ENCODE data around the gene CTSA. TPM values are rescaled to one million over a fixed set of nuclear protein-coding genes. Genes with fewer than 3 reads are reported as not detected.

CTSA gene
- 55.1 and 60.4 TPM in 2 replicates for total RNA-seq

DNA sequence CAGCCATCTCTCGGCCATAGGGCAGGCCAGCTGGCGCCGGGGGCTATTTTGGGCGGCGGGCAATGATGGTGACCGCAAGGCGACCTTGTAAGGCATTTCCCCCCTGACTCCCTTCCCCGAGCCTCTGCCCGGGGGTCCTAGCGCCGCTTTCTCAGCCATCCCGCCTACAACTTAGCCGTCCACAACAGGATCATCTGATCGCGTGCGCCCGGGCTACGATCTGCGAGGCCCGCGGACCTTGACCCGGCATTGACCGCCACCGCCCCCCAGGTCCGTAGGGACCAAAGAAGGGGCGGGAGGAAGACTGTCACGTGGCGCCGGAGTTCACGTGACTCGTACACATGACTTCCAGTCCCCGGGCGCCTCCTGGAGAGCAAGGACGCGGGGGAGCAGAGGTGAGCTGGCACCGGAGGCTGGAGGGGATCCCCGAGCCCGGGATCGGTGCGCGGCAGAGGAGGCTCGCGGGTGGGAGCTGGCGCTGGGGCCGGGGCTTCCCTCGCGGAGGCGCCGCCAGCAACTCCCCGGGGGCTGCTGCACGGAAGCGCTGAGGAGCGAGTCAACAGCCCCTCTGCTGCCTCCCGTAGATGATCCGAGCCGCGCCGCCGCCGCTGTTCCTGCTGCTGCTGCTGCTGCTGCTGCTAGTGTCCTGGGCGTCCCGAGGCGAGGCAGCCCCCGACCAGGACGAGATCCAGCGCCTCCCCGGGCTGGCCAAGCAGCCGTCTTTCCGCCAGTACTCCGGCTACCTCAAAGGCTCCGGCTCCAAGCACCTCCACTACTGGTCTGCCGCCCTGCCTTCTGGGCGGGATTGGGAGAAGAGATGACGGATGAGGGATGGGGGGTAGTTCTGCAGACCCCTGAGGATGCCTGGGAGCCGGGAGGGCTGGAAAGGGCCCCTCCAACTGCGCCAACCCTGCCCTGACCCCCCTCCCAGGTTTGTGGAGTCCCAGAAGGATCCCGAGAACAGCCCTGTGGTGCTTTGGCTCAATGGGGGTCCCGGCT is at the start of gene CTSA, which contains the start of gene NEURL2:
Gene CTSA, plus strand, starts transcription at position 351 of the 999 bp plus-strand sequence. Its CDS starts 234 bp downstream, at position 585.
Gene NEURL2, minus strand, starts transcription at position 224 of the 999 bp plus-strand sequence. Its CDS starts 217 bp downstream, at position 7.
- intact Hi-C loops (cut with micrococcal nuclease), result loop anchor here (1.0 to 2.0 kb wide), 6 partner anchors 10 to 80 kb away; partner anchors contain the start of genes ACOT8, PCIF1, UBE2C and ZSWIM1

DNA sequence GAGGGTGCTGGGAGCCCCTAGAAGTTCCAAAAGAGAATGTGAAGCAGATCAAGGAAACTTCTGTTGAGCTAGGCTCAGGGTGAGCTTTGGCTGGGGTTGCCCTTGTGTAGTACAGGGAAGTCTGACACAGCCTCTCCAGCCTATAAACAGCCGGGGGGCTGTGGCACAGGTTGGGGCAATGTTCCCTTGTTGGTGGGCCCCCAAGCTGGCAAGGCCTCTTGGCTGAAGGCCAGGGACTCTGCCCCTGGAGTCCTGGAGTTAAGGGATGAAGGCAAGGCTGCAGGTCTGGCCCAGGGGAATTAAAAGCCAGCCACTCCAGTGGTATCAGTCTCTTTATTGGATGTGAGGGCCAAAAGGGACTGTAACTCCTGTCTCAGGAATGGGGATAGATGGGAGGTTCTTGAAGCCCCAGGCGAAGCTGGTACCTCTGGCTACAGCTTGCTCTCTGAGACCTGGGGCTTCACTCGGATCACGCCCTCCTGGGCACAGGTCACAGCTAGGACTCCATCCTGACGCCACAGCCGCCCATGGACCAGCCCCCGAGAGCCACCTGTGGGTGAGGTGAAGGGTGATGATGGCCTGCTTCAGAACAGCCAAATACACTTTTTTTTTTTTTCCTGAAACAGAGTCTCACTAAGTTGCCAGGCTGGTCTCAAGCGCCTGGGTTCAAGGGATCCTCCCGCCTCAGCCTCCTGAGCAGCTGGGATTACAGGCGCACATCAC is 49.6 kb upstream of the CTSA start:
- intact Hi-C loops (cut with micrococcal nuclease), result no loop called here

DNA sequence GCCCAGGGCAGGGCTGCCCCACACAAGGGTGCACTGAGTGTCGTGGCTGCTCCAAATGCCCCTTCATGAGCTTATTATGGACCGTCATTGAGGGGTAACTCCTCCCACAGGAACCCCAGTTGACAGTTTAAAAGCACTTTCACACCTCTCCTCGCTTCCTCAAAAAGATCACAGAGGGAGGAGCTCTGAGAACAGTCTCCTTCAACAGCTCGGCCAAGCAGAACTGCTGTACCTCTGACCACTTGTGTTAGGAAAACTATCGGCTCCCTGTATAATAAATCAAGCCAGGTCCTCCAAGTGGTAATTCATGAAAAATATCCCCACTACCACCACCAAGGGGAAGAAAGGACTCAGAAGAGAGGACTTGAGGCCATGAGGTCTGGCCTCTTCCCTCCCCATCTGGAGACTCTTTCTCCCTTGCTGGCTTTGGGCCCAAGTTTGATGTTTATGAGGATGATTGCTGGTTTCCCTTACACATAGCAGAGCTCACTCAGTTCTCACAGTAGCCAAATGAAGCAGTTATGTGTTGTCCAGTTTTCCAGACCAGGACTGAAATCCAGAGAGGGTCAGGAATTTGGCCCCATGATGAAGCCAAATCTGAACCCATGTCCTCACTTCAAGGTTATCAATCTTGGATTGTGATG is 48.8 kb upstream of the CTSA start:
- intact Hi-C loops (cut with micrococcal nuclease), result no loop called here

- intact Hi-C loops (cut with micrococcal nuclease), result no loop called here
Measured at GRCh38 chr20:45843506-45843905, 47.6 kb upstream of the CTSA start.

DNA sequence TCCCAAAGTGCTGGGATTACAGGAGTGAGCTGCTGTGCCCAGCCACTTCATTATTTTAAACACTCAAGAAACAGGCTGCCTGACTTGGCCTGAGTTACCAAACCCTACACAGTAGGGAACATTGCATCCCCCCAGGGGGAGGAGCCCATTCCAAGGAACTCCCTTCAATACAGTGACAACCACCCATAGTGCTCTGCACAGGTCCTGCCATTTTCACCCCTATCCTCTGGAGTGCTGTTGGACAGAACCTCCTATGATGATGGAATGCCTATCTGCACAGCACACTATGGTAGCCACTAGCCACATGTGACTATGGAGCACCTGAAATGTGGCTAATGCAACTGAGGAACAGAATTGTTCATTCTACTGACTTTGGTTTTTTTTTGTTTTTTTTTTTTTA is 45.7 kb upstream of the CTSA start:
- intact Hi-C loops (cut with micrococcal nuclease), result no loop called here

- intact Hi-C loops (cut with micrococcal nuclease), result no loop called here
Measured at GRCh38 chr20:45848421-45848820, 42.7 kb upstream of the CTSA start.

DNA sequence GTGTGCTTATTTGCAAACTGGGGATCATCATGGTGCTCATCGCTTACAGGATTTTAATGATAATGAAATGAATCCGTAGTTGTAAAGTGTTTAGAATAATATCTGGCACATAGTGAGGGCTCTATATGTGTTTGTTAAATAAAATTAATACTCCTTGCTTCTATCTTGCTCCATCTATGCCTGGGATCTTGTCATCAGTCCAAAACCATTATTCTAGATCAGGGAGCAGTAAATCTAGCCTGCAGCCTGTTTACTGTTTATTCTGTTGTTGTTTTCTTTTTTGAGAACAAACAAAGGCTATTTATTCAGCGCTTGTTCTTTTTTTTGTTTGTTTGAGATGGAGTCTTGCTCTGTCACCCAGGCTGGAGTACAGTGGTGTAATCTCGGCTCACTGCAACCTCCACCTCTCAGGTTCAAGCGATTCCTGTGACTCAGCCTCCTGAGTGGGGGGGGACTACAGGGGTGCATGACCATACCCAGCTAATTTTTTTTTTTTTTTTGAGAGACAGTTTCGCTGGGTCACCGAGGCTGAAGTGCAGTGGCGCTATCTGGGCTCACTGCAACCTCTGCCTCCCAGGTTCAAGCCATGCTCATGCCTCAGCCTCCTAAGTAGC is 42.1 kb upstream of the CTSA start:
- intact Hi-C loops (cut with micrococcal nuclease), result no loop called here

DNA sequence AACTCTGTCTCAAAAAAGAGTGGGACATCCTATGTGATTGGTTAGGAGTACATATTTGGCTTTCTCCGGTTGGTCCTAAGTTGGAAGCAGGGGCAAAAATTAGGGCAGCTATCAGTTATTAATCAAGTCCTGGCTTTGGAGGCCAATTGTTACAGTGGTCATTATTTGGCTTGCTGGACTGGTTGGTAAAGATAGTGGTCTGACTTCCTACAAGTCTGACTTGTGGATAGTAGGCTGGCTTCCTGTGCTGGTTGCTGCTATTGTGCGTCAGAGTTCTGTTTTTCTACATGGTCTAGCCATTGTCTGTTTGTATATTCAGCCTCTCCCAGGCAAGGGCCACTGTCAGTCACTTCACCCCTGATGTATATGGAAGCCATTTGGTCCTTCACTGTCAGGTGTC is 40.9 kb upstream of the CTSA start:
- intact Hi-C loops (cut with micrococcal nuclease), result no loop called here

DNA sequence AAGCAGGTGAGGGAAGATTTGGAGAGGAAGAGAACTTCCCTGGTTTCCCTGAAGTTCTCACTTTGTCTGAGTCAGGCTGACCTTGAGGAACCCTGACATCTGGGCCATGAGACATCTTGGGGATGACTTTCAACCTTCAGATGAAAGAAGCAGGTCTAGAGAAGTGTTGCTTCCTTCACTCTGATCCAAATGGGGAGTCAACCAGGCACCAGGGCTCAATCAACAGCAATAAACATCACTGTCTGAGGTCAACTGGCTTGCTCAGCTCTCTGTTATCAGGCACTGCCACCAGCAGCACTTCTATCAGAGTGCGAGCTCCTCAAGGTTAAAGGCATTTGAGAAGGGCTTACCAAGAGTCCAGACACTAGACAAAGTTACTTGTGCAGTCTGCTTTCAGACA is 40.2 kb upstream of the CTSA start:
- intact Hi-C loops (cut with micrococcal nuclease), result no loop called here

DNA sequence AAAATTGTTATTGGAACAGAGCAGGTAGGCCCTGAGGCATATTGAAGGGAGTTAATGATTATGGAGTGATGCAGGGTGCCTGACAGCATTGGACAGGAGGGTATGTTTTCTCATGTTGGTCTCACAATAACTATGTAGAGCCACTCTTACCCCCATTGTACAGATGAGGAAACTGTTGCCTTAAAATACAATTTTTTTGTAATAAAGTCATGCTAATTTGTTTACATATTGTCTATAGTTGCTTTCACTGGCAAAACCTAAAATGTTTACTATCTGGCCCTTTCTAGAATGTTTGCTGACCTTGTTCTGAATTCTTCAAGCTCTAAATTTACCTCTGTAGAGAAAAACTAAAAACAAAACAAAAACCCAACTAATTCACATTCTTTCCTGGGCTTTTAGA is 39.6 kb upstream of the CTSA start:
- intact Hi-C loops (cut with micrococcal nuclease), result no loop called here

DNA sequence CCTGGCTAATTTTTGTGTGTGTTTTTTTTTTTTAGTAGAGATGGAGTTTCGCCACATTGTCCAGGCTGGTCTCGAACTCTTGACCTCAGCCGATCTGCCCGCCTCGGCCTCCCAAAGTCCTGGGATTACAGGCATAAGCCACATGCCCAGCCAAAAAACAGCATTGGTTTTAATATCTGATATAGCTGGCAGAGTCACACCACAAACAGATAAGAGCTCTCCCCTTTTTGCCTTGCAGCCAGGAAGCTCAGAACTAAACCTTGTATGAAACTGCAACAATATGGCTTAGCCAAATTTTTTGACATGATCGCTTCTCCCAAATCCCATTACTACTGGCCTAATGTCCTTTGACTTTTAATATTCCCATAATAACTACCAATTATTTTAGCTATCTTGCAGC is 38.8 kb upstream of the CTSA start:
- intact Hi-C loops (cut with micrococcal nuclease), result no loop called here

DNA sequence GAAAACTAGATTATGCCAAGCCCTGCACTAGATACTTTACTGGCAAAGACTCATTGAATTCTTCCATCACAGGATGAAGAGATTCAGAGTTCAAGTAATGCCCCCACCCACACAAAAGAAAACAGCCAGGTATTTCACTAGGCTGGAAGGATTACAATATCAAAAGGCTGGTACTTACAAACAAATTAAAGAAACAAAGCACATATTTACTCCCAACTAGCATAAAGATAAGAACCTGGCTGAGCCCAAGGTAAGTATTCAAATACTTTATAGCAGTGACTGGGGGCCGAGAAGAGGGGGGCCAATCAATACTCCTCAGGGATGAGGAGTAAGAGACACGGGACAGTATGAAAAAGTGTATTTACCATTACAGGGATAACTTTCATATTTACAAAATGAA is 37.7 kb upstream of the CTSA start:
- intact Hi-C loops (cut with micrococcal nuclease), result no loop called here

- intact Hi-C loops (cut with micrococcal nuclease), result loop anchor here (1.0 to 5.0 kb wide), 9 partner anchors 24 to 494 kb away; partner anchors contain the start of genes CTSA, DNTTIP1, NEURL2 and SNX21
Measured at GRCh38 chr20:45857114-45857881, 33.8 kb upstream of the CTSA start, which contains the start of the genes ACOT8 and ZSWIM3. ACOT8 (minus strand) TSS chr20:45857392; CDS start chr20:45857315, 77 bp downstream. ZSWIM3 (plus strand) TSS chr20:45857614; CDS start chr20:45857826, 212 bp downstream.

DNA sequence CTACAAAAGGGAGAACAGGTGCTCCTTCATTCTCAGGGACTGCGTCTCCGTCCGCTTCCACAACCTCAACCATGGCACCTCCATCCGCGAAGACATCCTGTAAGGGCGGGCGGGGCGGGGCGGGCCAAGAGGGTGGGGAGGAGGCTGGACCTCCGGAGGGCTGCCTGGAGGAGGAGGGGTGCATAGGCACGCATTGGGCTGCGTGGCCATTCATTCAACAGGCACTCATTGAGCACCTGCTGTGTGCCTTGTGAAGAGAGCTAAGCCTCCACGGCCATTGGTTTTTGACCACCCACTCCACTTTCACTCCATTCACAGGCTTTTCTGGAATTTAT is 33.3 kb upstream of the CTSA start:
- intact Hi-C loops (cut with micrococcal nuclease), result loop anchor here (1.0 to 5.0 kb wide), 9 partner anchors 23 to 495 kb away; partner anchors contain the start of genes CTSA, DNTTIP1, NEURL2 and SNX21

- intact Hi-C loops (cut with micrococcal nuclease), result loop anchor here (5.0 kb wide), 1 partner anchor 68 kb away; the partner anchor contains the start of genes DNTTIP1 and WFDC3
Measured at GRCh38 chr20:45859916-45860315, 31.2 kb upstream of the CTSA start.

GRCh38 chr20:45860560-45861220 is 30.4 kb upstream of the CTSA start:
- intact Hi-C loops (cut with micrococcal nuclease), result no loop called here

GRCh38 chr20:45861221-45862075 is 29.7 kb upstream of the CTSA start:
- intact Hi-C loops (cut with micrococcal nuclease), result no loop called here
